Ishikawa (cell line): Measurements from ENCODE around the gene TATDN3.
A peak's percentile ranks its signal among the peaks of the same experiment; 100 is the strongest.

Experiments used
- CEBPB ChIP-seq: IDR thresholded peaks from 2 replicates; pipeline ENCODE4 v1.6.1; 2012
- CREB1 ChIP-seq: IDR thresholded peaks from 2 replicates; pipeline ENCODE4 v1.6.1; 2012; ENCODE audit warnings: low read depth
- EGR1 ChIP-seq: IDR thresholded peaks from 2 replicates; pipeline ENCODE4 v1.6.1; 2012
- EP300 ChIP-seq: IDR thresholded peaks from 2 replicates; pipeline ENCODE4 v1.6.1; 2012; ENCODE audit warnings: borderline replicate concordance
- FOXM1 ChIP-seq: IDR thresholded peaks from 2 replicates; pipeline ENCODE4 v1.6.1; 2012; ENCODE audit warnings: low read depth, borderline replicate concordance
- NFIC ChIP-seq: IDR thresholded peaks from 2 replicates; pipeline ENCODE4 v1.6.1; 2012
- RAD21 ChIP-seq: IDR thresholded peaks from 2 replicates; pipeline ENCODE4 v1.6.1; 2012; ENCODE audit warnings: low read depth
- TAF1 ChIP-seq: IDR thresholded peaks from 2 replicates; pipeline ENCODE4 v1.6.1; 2012; ENCODE audit warnings: low read depth, mild to moderate bottlenecking
- TCF12 ChIP-seq: IDR thresholded peaks from 2 replicates; pipeline ENCODE4 v1.6.1; 2012; ENCODE audit warnings: low read depth
- TEAD4 ChIP-seq: IDR thresholded peaks from 2 replicates; pipeline ENCODE4 v1.6.1; 2012
- USF1 ChIP-seq: IDR thresholded peaks from 2 replicates; pipeline ENCODE4 v1.6.1; 2012
- YY1 ChIP-seq: IDR thresholded peaks from 2 replicates; pipeline ENCODE4 v1.6.1; 2012; ENCODE audit warnings: low read depth
- ZBTB7A ChIP-seq: IDR thresholded peaks from 2 replicates; pipeline ENCODE4 v1.6.1; 2012; ENCODE audit warnings: low read depth
- TF ChIP-seq, protein P1 (sequence below): IDR thresholded peaks from 2 replicates; pipeline ENCODE4 v1.6.1; 2012
- TF ChIP-seq, protein P2 (sequence below): IDR thresholded peaks from 2 replicates; pipeline ENCODE4 v1.6.1; 2012; ENCODE audit warnings: low read depth, mild to moderate bottlenecking

Gene TATDN3

DNA sequence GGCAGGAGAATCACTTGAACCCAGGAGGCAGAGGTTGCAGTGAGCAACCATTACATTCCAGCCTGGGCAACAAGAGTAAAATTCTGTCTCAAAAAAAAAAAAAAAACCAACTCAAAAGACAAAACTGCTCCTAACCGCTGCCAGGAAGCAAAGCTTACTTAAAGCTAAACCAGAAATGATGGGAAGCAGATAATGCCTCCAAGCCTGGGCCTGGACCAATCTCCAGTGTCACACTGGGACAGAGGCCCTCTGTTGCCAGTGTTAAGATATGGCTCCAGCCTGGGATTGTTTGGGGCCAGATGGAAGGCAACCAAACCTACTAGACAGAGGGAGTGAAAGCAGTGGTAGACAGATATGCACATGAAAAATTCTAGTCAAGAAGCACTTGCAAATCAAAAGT lies 37.0 kb upstream of the TATDN3 start:
- TF ChIP-seq EGR1 (no peak), CEBPB (no peak), FOXM1 (no peak), YY1 (no peak), TEAD4 (no peak), EP300 (no peak), RAD21 (no peak), CREB1 (no peak), TCF12 (no peak), NFIC (no peak), USF1 (no peak)
- TF ChIP-seq, protein P1, sequence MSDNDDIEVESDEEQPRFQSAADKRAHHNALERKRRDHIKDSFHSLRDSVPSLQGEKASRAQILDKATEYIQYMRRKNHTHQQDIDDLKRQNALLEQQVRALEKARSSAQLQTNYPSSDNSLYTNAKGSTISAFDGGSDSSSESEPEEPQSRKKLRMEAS: no peak

DNA sequence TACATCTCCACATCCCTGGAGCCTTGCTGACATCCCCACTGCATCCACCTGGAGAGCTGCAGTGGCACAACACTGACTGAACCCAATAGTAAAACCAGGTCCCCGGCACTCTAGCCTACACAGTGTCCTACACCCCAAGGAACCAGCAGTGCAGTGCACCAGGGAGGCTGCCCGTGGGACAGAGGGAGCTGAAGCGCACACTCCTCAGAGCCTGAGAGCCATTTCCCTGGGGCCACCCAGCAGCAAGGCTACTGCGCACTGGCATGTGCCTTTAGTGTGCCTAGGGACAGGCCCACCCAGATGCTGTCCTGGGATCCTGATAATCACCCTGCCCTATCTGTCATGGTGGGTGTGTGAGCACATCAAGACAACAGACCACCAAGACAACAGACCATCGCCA lies 32.0 kb upstream of the TATDN3 start:
- TF ChIP-seq ZBTB7A: no peak
- no peak for TF ChIP-seq EP300
- TF ChIP-seq NFIC: no peak
- TF ChIP-seq, protein P2, sequence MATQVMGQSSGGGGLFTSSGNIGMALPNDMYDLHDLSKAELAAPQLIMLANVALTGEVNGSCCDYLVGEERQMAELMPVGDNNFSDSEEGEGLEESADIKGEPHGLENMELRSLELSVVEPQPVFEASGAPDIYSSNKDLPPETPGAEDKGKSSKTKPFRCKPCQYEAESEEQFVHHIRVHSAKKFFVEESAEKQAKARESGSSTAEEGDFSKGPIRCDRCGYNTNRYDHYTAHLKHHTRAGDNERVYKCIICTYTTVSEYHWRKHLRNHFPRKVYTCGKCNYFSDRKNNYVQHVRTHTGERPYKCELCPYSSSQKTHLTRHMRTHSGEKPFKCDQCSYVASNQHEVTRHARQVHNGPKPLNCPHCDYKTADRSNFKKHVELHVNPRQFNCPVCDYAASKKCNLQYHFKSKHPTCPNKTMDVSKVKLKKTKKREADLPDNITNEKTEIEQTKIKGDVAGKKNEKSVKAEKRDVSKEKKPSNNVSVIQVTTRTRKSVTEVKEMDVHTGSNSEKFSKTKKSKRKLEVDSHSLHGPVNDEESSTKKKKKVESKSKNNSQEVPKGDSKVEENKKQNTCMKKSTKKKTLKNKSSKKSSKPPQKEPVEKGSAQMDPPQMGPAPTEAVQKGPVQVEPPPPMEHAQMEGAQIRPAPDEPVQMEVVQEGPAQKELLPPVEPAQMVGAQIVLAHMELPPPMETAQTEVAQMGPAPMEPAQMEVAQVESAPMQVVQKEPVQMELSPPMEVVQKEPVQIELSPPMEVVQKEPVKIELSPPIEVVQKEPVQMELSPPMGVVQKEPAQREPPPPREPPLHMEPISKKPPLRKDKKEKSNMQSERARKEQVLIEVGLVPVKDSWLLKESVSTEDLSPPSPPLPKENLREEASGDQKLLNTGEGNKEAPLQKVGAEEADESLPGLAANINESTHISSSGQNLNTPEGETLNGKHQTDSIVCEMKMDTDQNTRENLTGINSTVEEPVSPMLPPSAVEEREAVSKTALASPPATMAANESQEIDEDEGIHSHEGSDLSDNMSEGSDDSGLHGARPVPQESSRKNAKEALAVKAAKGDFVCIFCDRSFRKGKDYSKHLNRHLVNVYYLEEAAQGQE: no peak
- TF ChIP-seq RAD21: no peak
- no peak for TF ChIP-seq TEAD4
- TF ChIP-seq USF1: no peak
- no peak for TF ChIP-seq FOXM1
- TF ChIP-seq EGR1: no peak
- TF ChIP-seq CEBPB: no peak
- no peak for TF ChIP-seq CREB1
- TF ChIP-seq, protein P1: no peak
- no peak for TF ChIP-seq TAF1

- no peak for TF ChIP-seq USF1
- no peak for TF ChIP-seq FOXM1
- peak; percentile 31 for TF ChIP-seq RAD21
- TF ChIP-seq, protein P2: no peak
- TF ChIP-seq CREB1: no peak
- no peak for TF ChIP-seq EP300
Observed at GRCh38 chr1:212760126-212760823, 31.4 kb upstream of the TATDN3 start.

- TF ChIP-seq TEAD4 (no peak), EGR1 (no peak), EP300 (no peak), TCF12 (no peak), FOXM1 (no peak)
- TF ChIP-seq, protein P2: no peak
- TF ChIP-seq, protein P1: no peak
Observed at GRCh38 chr1:212762234-212762633, 29.5 kb upstream of the TATDN3 start.
